Heart left ventricle (tissue), 16 donors: ENCODE results near the gene LRMDA. TPM values are rescaled to one million over a fixed set of nuclear protein-coding genes. Genes with fewer than 3 reads are reported as not detected.

Experiments used
- ATAC-seq, 4 donors: fragments of 200-7000 bp; cut with Tn5 transposase; one replicate each; pipeline ENCODE4 v1.9.1; 2020 to 2022; ENCODE audit warnings: moderate library complexity in 4 of 4, mild to moderate bottlenecking in 3 of 4, moderate number of reproducible peaks in 1 of 4
- DNase-seq, 5 donors: peaks; one replicate each; pipeline ENCODE4 v3.0.0-alpha.2; 2020
- H3K27ac ChIP-seq, 12 donors: fragments of 200-600 bp; sonication (generic) in 4 of 12; one replicate each; pipeline versions ENCODE4 v1.5.0 to v1.8.0; 2016 to 2022; ENCODE audit warnings: mild to moderate bottlenecking in 2 of 12
- H3K27me3 ChIP-seq, 9 donors: fragments of 200-600 bp; sonication (generic) in 2 of 9; one replicate each; pipeline versions ENCODE4 v1.5.1 to v1.8.0; 2016 to 2022; ENCODE audit warnings: mild to moderate bottlenecking in 3 of 9
- H3K36me3 ChIP-seq, 9 donors: fragments of 200-600 bp; sonication (generic) in 2 of 9; one replicate each; pipeline versions ENCODE4 v1.5.0 to v1.8.0; 2018 to 2022; ENCODE audit warnings: mild to moderate bottlenecking in 2 of 9
- H3K4me1 ChIP-seq, 12 donors: fragments of 200-600 bp; sonication (generic) in 4 of 12; one replicate each; pipeline versions ENCODE4 v1.5.0 to v1.8.0; 2016 to 2022; ENCODE audit warnings: mild to moderate bottlenecking in 3 of 12
- H3K4me3 ChIP-seq, 12 donors: fragments of 200-600 bp; sonication (generic) in 4 of 12; one replicate each; pipeline versions ENCODE4 v1.5.0 to v1.8.0; 2017 to 2022; ENCODE audit warnings: mild to moderate bottlenecking in 9 of 12, moderate library complexity in 4 of 12
- H3K9me3 ChIP-seq, 12 donors: fragments of 200-600 bp; sonication (generic) in 4 of 12; one replicate each; pipeline versions ENCODE4 v1.5.0 to v1.8.0; 2016 to 2022; ENCODE audit warnings: mild to moderate bottlenecking in 1 of 12
- CTCF ChIP-seq, 12 donors: fragments of 200-600 bp; sonication (generic) in 4 of 12; IDR thresholded peaks; one replicate each; pipeline versions ENCODE4 v1.5.0 to v1.8.0; 2018 to 2022; ENCODE audit warnings: antibody characterized with exemption in 12 of 12, mild to moderate bottlenecking in 5 of 12
- POLR2A ChIP-seq, 2 donors: fragments of 450-650 bp; IDR thresholded peaks; one replicate each; pipeline ENCODE4 v1.6.1; 2017; ENCODE audit warnings: antibody characterized with exemption in 2 of 2, mild to moderate bottlenecking in 2 of 2, moderate library complexity in 2 of 2
- WGBS, 4 donors: extraction: QIAGEN DNeasy Blood & Tissue Kit in 2 of 4; methylation state at CpG; one replicate each; pipeline versions ENCODE4 v1.1.5 to v1.1.7; 2013 to 2018; 5-methylcytosine and 5-hydroxymethylcytosine counted together
- intact Hi-C, 10 donors: fragments of 100-400 bp; cut with DNase I; formaldehyde crosslinking; loops; one replicate each; pipeline versions ENCODE4 v1.11.1 to v1.14.2; 2022
- polyA plus RNA-seq, 2 donors: library from polyadenylated mRNA; stranded (reverse); fragments of 200-250 nt; gene quantifications; one replicate each; pipeline ENCODE4 v1.2.3, GENCODE V29; 2013
- total RNA-seq, 9 donors: library from RNA; depleted of rRNA in 2 of 9; stranded (reverse); fragments of >200 nt in 2 of 9; fragmentation: NEBNext Ultra II Directional in 3 of 9; extraction: Animal tissue kit (Norgen Biotek cat#: 25700) in 3 of 9; gene quantifications; one replicate each; pipeline versions ENCODE4 v1.1.0 to v1.2.4, GENCODE V29; 2016 to 2023
- donor health status: ischemic (EF 13 %, LVEDD 7.1; RV severe dilation, severe dysfunction).
- donor health status: healthy with polysubstance abuse.
- donor health status: DM: no; HTN: yes; CAD: no.
- donor health status: DM: no; HTN: no; CAD: no.
- donor health status: ischemic (EF 25% LVEDD 6.9; RV normal size, moderate dysfunction).
- donor health status: ischemic (EF 25% LVEDD 5.7; RV mildly dilated, moderate dysfunction).
- donor health status: healthy.
- donor health status: DM: yes; HTN: yes; CAD: no.
- donor health status: ischemic (EF 35%, LVEDD 5.7; RV mildly dilated, moderate dysfunction).
- donor health status: nonischemic (EF 11% LVEDD 7.7; RV severe dilation, severe dysfunction).
- donor health status: DM: yes; HTN: yes; CAD: no.
- donor health status: PGD.
- donor health status: ischemic (EF 29% LVEDD 5.4; RV normal size, mild dysfunction).
- donor health status: nonischemic (EF 23%, LVEDD 6.1; RV moderate dilation, normal function).

Gene LRMDA
- total and polyA plus RNA-seq, 11 donors, result 2.4 to 34.4 (median 14.9) TPM

- peaks cover 0 to 46% (median 16%) of the 10 kb centered on the region in 12 donors for H3K4me1 ChIP-seq
- DNase-seq (no peak), ATAC-seq (peak in 1 of 4 donors; percentile 18)
- peak overlapping the region in 10 of 12 donors; percentile 15 to 50 (median 36) for H3K4me3 ChIP-seq
- H3K9me3 ChIP-seq, result no peaks in the 10 kb centered on the region
- no peaks in the 10 kb centered on the region for H3K27me3 ChIP-seq
- TF ChIP-seq CTCF (IDR thresholded peaks at IDR 0.05) (no peak), POLR2A (IDR thresholded peaks at IDR 0.05) (no peak)
- peak overlapping the region; percentile 32 to 80 (median 50) for H3K27ac ChIP-seq
- WGBS, 4 donors, result 51 to 72% (median 61%) methylated on average over 8 of the region's 8 CpGs
- no peaks in the 10 kb centered on the region for H3K36me3 ChIP-seq
- intact Hi-C loops, result loop anchor here in 8 of 10 donors (5.0 to 10.0 kb wide), 4 partner anchors 118 to 375 kb away; partner anchors contain the start of gene ZNF503 (in 6 of the 8)
These were observed 340.9 kb downstream of the LRMDA start for GRCh38 chr10:75772153-75772887.

GRCh38 chr10:75773231-75773780, 341.9 kb downstream of the LRMDA start:
- intact Hi-C loops, result loop anchor here in 8 of 10 donors (5.0 to 10.0 kb wide), 4 partner anchors 119 to 376 kb away; partner anchors contain the start of gene ZNF503 (in 6 of the 8)
- WGBS, 4 donors, result 79 to 91% (median 84%) methylated on average over 5 of the region's 5 CpGs
- H3K36me3 ChIP-seq, result no peaks in the 10 kb centered on the region
- peaks cover 0 to 50% (median 19%) of the 10 kb centered on the region in 12 donors for H3K4me1 ChIP-seq
- DNase-seq (peak in 1 of 5 donors; percentile 44), ATAC-seq (peak in 3 of 4 donors; percentile 31 to 79 (median 63))
- TF ChIP-seq CTCF (IDR thresholded peaks at IDR 0.05) (no peak), POLR2A (IDR thresholded peaks at IDR 0.05) (no peak)
- peak overlapping the region in 10 of 12 donors; percentile 2 to 80 (median 40) for H3K27ac ChIP-seq
- H3K9me3 ChIP-seq, result no peaks in the 10 kb centered on the region
- H3K4me3 ChIP-seq, result no peak overlapping the region
- no peaks in the 10 kb centered on the region for H3K27me3 ChIP-seq

GRCh38 chr10:75773813-75774782, 342.7 kb downstream of the LRMDA start:
- intact Hi-C loops, result loop anchor here in 8 of 10 donors (5.0 to 10.0 kb wide), 4 partner anchors 119 to 377 kb away; partner anchors contain the start of gene ZNF503 (in 6 of the 8)
- H3K27me3 ChIP-seq, result no peaks in the 10 kb centered on the region
- peaks cover 0 to 58% (median 20%) of the 10 kb centered on the region in 12 donors for H3K4me1 ChIP-seq
- TF ChIP-seq CTCF (IDR thresholded peaks at IDR 0.05) (no peak), POLR2A (IDR thresholded peaks at IDR 0.05) (no peak)
- H3K4me3 ChIP-seq, result no peak overlapping the region
- no peaks in the 10 kb centered on the region for H3K36me3 ChIP-seq
- WGBS, 4 donors, result 72 to 79% (median 76%) methylated on average over 3 of the region's 3 CpGs
- no peak for ATAC-seq
- H3K27ac ChIP-seq, result peak overlapping the region in 10 of 12 donors; percentile 10 to 80 (median 44)
- no peak for DNase-seq
- no peaks in the 10 kb centered on the region for H3K9me3 ChIP-seq
